Effector CD4-positive, alpha-beta T cell (primary cell): ENCODE measurements around the gene MGRN1.
A peak's percentile ranks its signal among the peaks of the same experiment; 100 is the strongest.

Source experiments
- DNase-seq: peaks from one replicate; pipeline ENCODE4 v3.0.0-alpha.2; 2020

Gene MGRN1

GRCh38 chr16:4625560-4626159 lies 1.0 kb downstream of the MGRN1 start:
- no peak for DNase-seq

GRCh38 chr16:4626396-4626795 lies 1.8 kb downstream of the MGRN1 start:
- DNase-seq: no peak

- DNase-seq: no peak
Measured at GRCh38 chr16:4628283-4628682, 3.7 kb downstream of the MGRN1 start.

GRCh38 chr16:4631444-4631843 lies 6.8 kb downstream of the MGRN1 start:
- no peak for DNase-seq

- no peak for DNase-seq
Measured at GRCh38 chr16:4633910-4634635, 9.4 kb downstream of the MGRN1 start.

GRCh38 chr16:4634768-4635167 lies 10.1 kb downstream of the MGRN1 start:
- no peak for DNase-seq

- no peak for DNase-seq
Measured at GRCh38 chr16:4636196-4636595, 11.6 kb downstream of the MGRN1 start.

- no peak for DNase-seq
Measured at GRCh38 chr16:4637501-4638166, 13.0 kb downstream of the MGRN1 start.

- DNase-seq: no peak
Measured at GRCh38 chr16:4639899-4640509, 15.4 kb downstream of the MGRN1 start.

- no peak for DNase-seq
Measured at GRCh38 chr16:4640572-4641305, 16.1 kb downstream of the MGRN1 start.

- DNase-seq: no peak
Measured at GRCh38 chr16:4641306-4641687, 16.7 kb downstream of the MGRN1 start.

GRCh38 chr16:4641895-4642294 lies 17.3 kb downstream of the MGRN1 start:
- no peak for DNase-seq

- DNase-seq: no peak
Measured at GRCh38 chr16:4646773-4647643, 22.4 kb downstream of the MGRN1 start.

- no peak for DNase-seq
Measured at GRCh38 chr16:4647644-4647980, 23.0 kb downstream of the MGRN1 start.

GRCh38 chr16:4648917-4649316 lies 24.3 kb downstream of the MGRN1 start:
- no peak for DNase-seq

- no peak for DNase-seq
Measured at GRCh38 chr16:4649744-4650442, 25.3 kb downstream of the MGRN1 start.

GRCh38 chr16:4650443-4651074 lies 25.9 kb downstream of the MGRN1 start:
- DNase-seq: peak; percentile 68

- DNase-seq: no peak
Measured at GRCh38 chr16:4651827-4652226, 27.2 kb downstream of the MGRN1 start.

GRCh38 chr16:4652561-4652960 lies 27.9 kb downstream of the MGRN1 start:
- no peak for DNase-seq

GRCh38 chr16:4654011-4654963 lies 29.7 kb downstream of the MGRN1 start:
- DNase-seq: no peak
